GM10248 (cell line): ENCODE measurements around the gene TMEM19.
"Not testable (repeated sequence)": the region's sequence is repeated elsewhere in the genome, so short reads cannot be mapped to it uniquely, and the experiment has no call there.

Experiments used
- CTCF ChIA-PET: fragments of 300-600 bp; sonication (Branson Sonifier 250); formaldehyde crosslinking; extraction: SDS; loops from one replicate; lab custom pipeline; 2021; ENCODE audit warnings: antibody characterized with exemption; lab: Yijun Ruan, JAX
- POLR2A ChIA-PET: fragments of 350-650 bp; sonication (Branson Sonifier 250); formaldehyde crosslinking; extraction: SDS; loops from one replicate; lab custom pipeline; 2020; ENCODE audit warnings: antibody characterized with exemption; lab: Yijun Ruan, JAX
- DNase-seq: peaks from one replicate; pipeline ENCODE4 v3.0.0; 2012; ENCODE audit errors: extremely low spot score
- CTCF ChIP-seq: IDR thresholded peaks from 2 replicates; pipeline ENCODE4 v1.5.1; 2012; ENCODE audit warnings: mild to moderate bottlenecking, low read depth; ENCODE audit errors: extremely low read depth, missing control alignments, control extremely low read depth

Gene TMEM19

GRCh38 chr12:71686658-71687025 is 760 bp downstream of the TMEM19 start:
- DNase-seq, result no peak
- POLR2A ChIA-PET, result interaction anchor here (0.6 to 3.0 kb wide), 2 partner anchors 23 to 72 kb away, joined by 4 to 34 read pairs; partner anchors contain the start of genes THAP2 and ZFC3H1
- CTCF ChIA-PET, result interaction anchor here (0.9 to 4.4 kb wide), 16 partner anchors 9 to 176 kb away, joined by 3 to 31 read pairs (median 9); partner anchors contain the start of genes THAP2 and ZFC3H1
- no peak for TF ChIP-seq CTCF

DNA sequence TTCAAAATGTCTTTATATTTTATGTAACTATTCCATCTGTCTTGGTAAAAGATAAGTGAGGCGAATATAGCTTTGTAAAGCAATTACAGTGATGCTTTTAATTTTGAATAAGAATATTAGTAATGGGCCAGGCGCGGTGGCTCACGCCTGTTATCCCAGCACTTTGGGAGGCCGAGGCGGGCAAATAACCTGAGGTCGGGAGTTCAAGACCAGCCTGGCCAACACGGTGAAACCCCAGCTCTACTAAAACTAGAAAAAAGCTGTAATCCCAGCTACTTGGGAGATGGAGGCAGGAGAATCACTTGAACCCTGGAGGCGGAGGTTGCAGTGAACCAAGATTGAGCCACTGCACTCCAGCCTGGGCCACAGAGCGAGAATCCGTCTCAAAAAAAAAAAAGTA is 1.3 kb downstream of the TMEM19 start:
- CTCF ChIA-PET, result interaction anchor here (0.9 to 4.4 kb wide), 9 partner anchors 10 to 61 kb away, joined by 4 to 31 read pairs (median 17); partner anchors contain the start of genes THAP2 and ZFC3H1
- POLR2A ChIA-PET, result interaction anchor here (3.0 kb wide), 1 partner anchor 24 kb away, joined by 34 read pairs; the partner anchor contains the start of genes THAP2 and ZFC3H1

DNA sequence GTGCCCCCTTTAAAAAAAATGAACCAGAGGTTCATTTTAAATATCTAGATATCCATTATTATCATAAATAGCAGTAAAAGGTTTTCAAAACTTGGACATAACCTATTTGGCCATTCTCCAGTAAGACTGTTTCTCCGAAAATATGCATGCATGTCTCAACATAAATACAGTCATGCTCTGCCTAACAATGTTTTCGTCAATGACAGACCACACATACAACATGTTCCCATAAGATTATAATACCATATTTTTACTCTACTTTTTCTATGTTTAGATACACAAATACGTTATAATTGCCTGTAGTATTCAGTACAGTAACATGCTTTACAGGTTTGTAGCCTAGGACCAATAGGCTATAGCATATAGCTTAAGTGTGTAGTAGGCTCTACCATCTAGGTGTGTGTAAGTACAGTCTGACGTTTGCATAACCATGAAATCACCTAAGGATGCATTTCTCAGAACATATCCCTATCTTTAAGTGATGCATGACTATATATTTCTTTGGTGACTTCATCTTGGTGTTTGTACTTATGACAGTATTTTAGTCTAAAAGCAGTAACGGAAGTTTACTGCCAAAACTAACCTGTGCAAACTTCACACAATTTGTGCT is 3.2 kb downstream of the TMEM19 start:
- TF ChIP-seq CTCF, result no peak
- ChIA-PET POLR2A (no interaction called here), CTCF (no interaction called here)
- no peak for DNase-seq

More for the DNA sequence above, 1.3 kb downstream of the TMEM19 start:
- not testable (repeated sequence) for DNase-seq

GRCh38 chr12:71691504-71692129 is 5.7 kb downstream of the TMEM19 start:
- DNase-seq, result no peak
- no peak for TF ChIP-seq CTCF
- ChIA-PET POLR2A (no interaction called here), CTCF (interaction anchor here (0.7 kb wide), 1 partner anchor 12 kb away, joined by 3 read pairs; no protein-coding TSS in a partner anchor)

- DNase-seq, result no peak
- TF ChIP-seq CTCF, result no peak
- POLR2A ChIA-PET, result interaction anchor here (1.0 kb wide), 1 partner anchor 29 kb away, joined by 3 read pairs; the partner anchor contains the start of genes THAP2 and ZFC3H1
- CTCF ChIA-PET, result interaction anchor here (1.6 to 2.4 kb wide), 2 partner anchors 30 to 54 kb away, joined by 5 to 6 read pairs; partner anchors contain the start of gene ZFC3H1
Measured at GRCh38 chr12:71693126-71693525, 7.2 kb downstream of the TMEM19 start.

DNA sequence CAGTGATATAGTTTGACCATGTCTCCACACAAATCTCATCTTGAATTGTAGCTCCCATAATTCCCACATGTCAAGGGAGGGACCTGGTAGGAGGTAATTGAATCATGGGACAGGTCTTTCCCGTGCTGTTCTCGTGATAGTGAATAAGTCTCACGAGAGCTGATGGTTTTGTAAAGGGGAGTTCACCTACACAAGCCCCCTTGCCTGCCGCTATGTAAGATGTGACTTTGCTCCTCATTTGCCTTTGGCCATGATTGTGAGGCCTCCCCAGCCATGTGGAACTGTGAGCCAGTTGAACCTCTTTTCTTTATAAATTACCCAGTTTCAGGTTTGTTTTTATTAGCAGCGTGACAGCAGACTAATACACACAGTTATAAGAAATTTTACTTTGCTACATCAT is 7.8 kb downstream of the TMEM19 start:
- ChIA-PET CTCF (interaction anchor here (1.6 to 2.4 kb wide), 2 partner anchors 30 to 54 kb away, joined by 5 to 6 read pairs; partner anchors contain the start of gene ZFC3H1), POLR2A (interaction anchor here (1.0 kb wide), 1 partner anchor 30 kb away, joined by 3 read pairs; the partner anchor contains the start of genes THAP2 and ZFC3H1)
- not testable (repeated sequence) for DNase-seq

DNA sequence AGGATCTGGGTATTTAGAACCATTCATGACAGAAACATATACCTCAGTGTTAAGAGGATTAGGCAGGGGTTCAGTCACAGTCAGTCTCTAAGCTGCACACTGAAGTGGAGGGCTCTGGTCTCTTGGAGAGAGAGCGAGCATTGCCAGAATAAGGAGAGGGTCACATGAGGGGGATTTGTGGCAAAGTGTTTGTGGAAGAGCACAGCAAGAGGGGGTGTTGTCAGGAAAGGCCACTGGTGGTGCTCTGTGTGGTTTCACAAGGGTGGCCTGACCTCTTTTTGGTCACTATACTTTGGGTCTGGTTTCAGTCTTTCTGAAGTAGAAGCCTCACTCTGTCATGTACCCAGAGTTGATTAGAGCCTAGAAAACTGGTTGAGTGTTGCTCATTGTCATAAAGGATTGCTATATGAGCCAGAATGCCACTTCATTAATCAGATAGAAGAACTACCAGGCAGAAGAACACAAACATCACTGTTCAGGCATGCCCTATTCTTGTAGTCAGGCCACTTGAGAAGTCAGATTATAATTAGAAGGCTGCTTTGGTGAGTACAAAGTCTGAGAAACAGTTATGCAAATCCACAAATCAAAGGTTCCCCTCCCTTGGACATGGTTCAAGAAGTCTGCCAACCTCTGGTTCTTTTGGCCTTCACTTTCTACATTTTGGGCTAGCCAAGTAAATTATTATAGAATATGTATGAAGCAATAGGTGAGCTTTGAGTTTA is 8.4 kb downstream of the TMEM19 start:
- TF ChIP-seq CTCF, result no peak
- CTCF ChIA-PET, result interaction anchor here (0.6 to 2.7 kb wide), 5 partner anchors 10 to 54 kb away, joined by 3 to 16 read pairs (median 5); partner anchors contain the start of gene ZFC3H1
- POLR2A ChIA-PET, result interaction anchor here (1.0 kb wide), 1 partner anchor 30 kb away, joined by 3 read pairs; the partner anchor contains the start of genes THAP2 and ZFC3H1
- peak; percentile 56 for DNase-seq
